Measurements from ENCODE around the gene IL33.
"Not testable (repeated sequence)": the region's sequence is repeated elsewhere in the genome, so short reads cannot be mapped to it uniquely, and the experiment has no call there.

IL33 gene

GRCh38 chr9:6215562-6215961 is at the start of gene IL33:
IL33 (plus strand) TSS chr9:6215807; CDS start chr9:6241695, 25,888 bp downstream.
- H3K36me3 ChIP-seq (ENCODE audit: control insufficient read depth, insufficient read depth, low read length), result no peaks in the 10 kb centered on the region
- H3K4me3 ChIP-seq (ENCODE audit: low read length), result no peak within 1 kb of the TSS
- H3K9ac ChIP-seq (ENCODE audit: low read length), result no peak within 1 kb of the TSS

GRCh38 chr9:6171667-6172066 is 43.9 kb upstream of the IL33 start:
- Histone ChIP-seq H3K27me3 (ENCODE audit: control insufficient read depth, insufficient read depth, low read length) (no peaks in the 10 kb centered on the region), H3K4me3 (ENCODE audit: low read length) (no peak overlapping the region), H3K4me1 (ENCODE audit: control insufficient read depth, insufficient read depth, low read length) (no peaks in the 10 kb centered on the region), H3K9ac (ENCODE audit: low read length) (no peak overlapping the region), H3K36me3 (ENCODE audit: control insufficient read depth, insufficient read depth, low read length) (no peaks in the 10 kb centered on the region), H3K9me3 (ENCODE audit: control insufficient read depth, low read length) (peaks cover 6% of the 10 kb centered on the region)

More at GRCh38 chr9:6215562-6215961, at the start of gene IL33:
- Histone ChIP-seq H3K9me3 (ENCODE audit: control insufficient read depth, low read length) (no peaks in the 10 kb centered on the region), H3K4me1 (ENCODE audit: control insufficient read depth, insufficient read depth, low read length) (no peaks in the 10 kb centered on the region), H3K27me3 (ENCODE audit: control insufficient read depth, insufficient read depth, low read length) (no peaks in the 10 kb centered on the region)

GRCh38 chr9:6173914-6174313 is 41.7 kb upstream of the IL33 start:
- no peaks in the 10 kb centered on the region for H3K27me3 ChIP-seq (ENCODE audit: control insufficient read depth, insufficient read depth, low read length)
- H3K4me1 ChIP-seq (ENCODE audit: control insufficient read depth, insufficient read depth, low read length), result no peaks in the 10 kb centered on the region
- no peak overlapping the region for H3K4me3 ChIP-seq (ENCODE audit: low read length)
- peaks cover 6% of the 10 kb centered on the region for H3K9me3 ChIP-seq (ENCODE audit: control insufficient read depth, low read length)
- no peaks in the 10 kb centered on the region for H3K36me3 ChIP-seq (ENCODE audit: control insufficient read depth, insufficient read depth, low read length)
- no peak overlapping the region for H3K9ac ChIP-seq (ENCODE audit: low read length)

- not testable (repeated sequence) for H3K27me3 ChIP-seq (ENCODE audit: control insufficient read depth, insufficient read depth, low read length); H3K4me3 ChIP-seq (ENCODE audit: low read length); H3K9ac ChIP-seq (ENCODE audit: low read length); H3K9me3 ChIP-seq (ENCODE audit: control insufficient read depth, low read length); H3K36me3 ChIP-seq (ENCODE audit: control insufficient read depth, insufficient read depth, low read length)
- peaks cover 12% of the 10 kb centered on the region for H3K4me1 ChIP-seq (ENCODE audit: control insufficient read depth, insufficient read depth, low read length)
Measured at GRCh38 chr9:6182549-6183226, 32.9 kb upstream of the IL33 start.

GRCh38 chr9:6183227-6183551 is 32.4 kb upstream of the IL33 start:
- H3K27me3 ChIP-seq (ENCODE audit: control insufficient read depth, insufficient read depth, low read length), result no peaks in the 10 kb centered on the region
- no peaks in the 10 kb centered on the region for H3K36me3 ChIP-seq (ENCODE audit: control insufficient read depth, insufficient read depth, low read length)
- no peak overlapping the region for H3K4me3 ChIP-seq (ENCODE audit: low read length)
- no peaks in the 10 kb centered on the region for H3K9me3 ChIP-seq (ENCODE audit: control insufficient read depth, low read length)
- peaks cover 12% of the 10 kb centered on the region for H3K4me1 ChIP-seq (ENCODE audit: control insufficient read depth, insufficient read depth, low read length)
- H3K9ac ChIP-seq (ENCODE audit: low read length), result no peak overlapping the region

GRCh38 chr9:6183627-6184026 is 32.0 kb upstream of the IL33 start:
- Histone ChIP-seq H3K9me3 (ENCODE audit: control insufficient read depth, low read length) (no peaks in the 10 kb centered on the region), H3K9ac (ENCODE audit: low read length) (no peak overlapping the region), H3K4me1 (ENCODE audit: control insufficient read depth, insufficient read depth, low read length) (peaks cover 12% of the 10 kb centered on the region), H3K27me3 (ENCODE audit: control insufficient read depth, insufficient read depth, low read length) (no peaks in the 10 kb centered on the region), H3K4me3 (ENCODE audit: low read length) (no peak overlapping the region), H3K36me3 (ENCODE audit: control insufficient read depth, insufficient read depth, low read length) (no peaks in the 10 kb centered on the region)

GRCh38 chr9:6184749-6185645 is 30.6 kb upstream of the IL33 start:
- Histone ChIP-seq H3K9ac (ENCODE audit: low read length) (no peak overlapping the region), H3K27me3 (ENCODE audit: control insufficient read depth, insufficient read depth, low read length) (no peaks in the 10 kb centered on the region), H3K9me3 (ENCODE audit: control insufficient read depth, low read length) (no peaks in the 10 kb centered on the region), H3K4me3 (ENCODE audit: low read length) (no peak overlapping the region), H3K36me3 (ENCODE audit: control insufficient read depth, insufficient read depth, low read length) (no peaks in the 10 kb centered on the region), H3K4me1 (ENCODE audit: control insufficient read depth, insufficient read depth, low read length) (peaks cover 15% of the 10 kb centered on the region)

GRCh38 chr9:6186691-6187090 is 28.9 kb upstream of the IL33 start:
- Histone ChIP-seq H3K9me3 (ENCODE audit: control insufficient read depth, low read length) (no peaks in the 10 kb centered on the region), H3K9ac (ENCODE audit: low read length) (no peak overlapping the region), H3K4me1 (ENCODE audit: control insufficient read depth, insufficient read depth, low read length) (peaks cover 15% of the 10 kb centered on the region), H3K36me3 (ENCODE audit: control insufficient read depth, insufficient read depth, low read length) (no peaks in the 10 kb centered on the region), H3K4me3 (ENCODE audit: low read length) (no peak overlapping the region), H3K27me3 (ENCODE audit: control insufficient read depth, insufficient read depth, low read length) (no peaks in the 10 kb centered on the region)

- Histone ChIP-seq H3K4me1 (ENCODE audit: control insufficient read depth, insufficient read depth, low read length) (peaks cover 15% of the 10 kb centered on the region), H3K36me3 (ENCODE audit: control insufficient read depth, insufficient read depth, low read length) (no peaks in the 10 kb centered on the region), H3K9me3 (ENCODE audit: control insufficient read depth, low read length) (no peaks in the 10 kb centered on the region), H3K27me3 (ENCODE audit: control insufficient read depth, insufficient read depth, low read length) (no peaks in the 10 kb centered on the region), H3K9ac (ENCODE audit: low read length) (no peak overlapping the region), H3K4me3 (ENCODE audit: low read length) (no peak overlapping the region)
Measured at GRCh38 chr9:6187272-6187671, 28.3 kb upstream of the IL33 start.

- H3K27me3 ChIP-seq (ENCODE audit: control insufficient read depth, insufficient read depth, low read length), result no peaks in the 10 kb centered on the region
- H3K9ac ChIP-seq (ENCODE audit: low read length), result no peak overlapping the region
- no peaks in the 10 kb centered on the region for H3K9me3 ChIP-seq (ENCODE audit: control insufficient read depth, low read length)
- H3K4me3 ChIP-seq (ENCODE audit: low read length), result no peak overlapping the region
- H3K4me1 ChIP-seq (ENCODE audit: control insufficient read depth, insufficient read depth, low read length), result peaks cover 15% of the 10 kb centered on the region
- no peaks in the 10 kb centered on the region for H3K36me3 ChIP-seq (ENCODE audit: control insufficient read depth, insufficient read depth, low read length)
Measured at GRCh38 chr9:6188466-6188865, 27.1 kb upstream of the IL33 start.

GRCh38 chr9:6188906-6189305 is 26.7 kb upstream of the IL33 start:
- no peaks in the 10 kb centered on the region for H3K27me3 ChIP-seq (ENCODE audit: control insufficient read depth, insufficient read depth, low read length)
- H3K4me1 ChIP-seq (ENCODE audit: control insufficient read depth, insufficient read depth, low read length), result peaks cover 15% of the 10 kb centered on the region
- no peak overlapping the region for H3K9ac ChIP-seq (ENCODE audit: low read length)
- no peaks in the 10 kb centered on the region for H3K36me3 ChIP-seq (ENCODE audit: control insufficient read depth, insufficient read depth, low read length)
- H3K4me3 ChIP-seq (ENCODE audit: low read length), result no peak overlapping the region
- no peaks in the 10 kb centered on the region for H3K9me3 ChIP-seq (ENCODE audit: control insufficient read depth, low read length)

- H3K36me3 ChIP-seq (ENCODE audit: control insufficient read depth, insufficient read depth, low read length), result no peaks in the 10 kb centered on the region
- no peaks in the 10 kb centered on the region for H3K27me3 ChIP-seq (ENCODE audit: control insufficient read depth, insufficient read depth, low read length)
- peaks cover 10% of the 10 kb centered on the region for H3K4me1 ChIP-seq (ENCODE audit: control insufficient read depth, insufficient read depth, low read length)
- H3K9me3 ChIP-seq (ENCODE audit: control insufficient read depth, low read length), result no peaks in the 10 kb centered on the region
- H3K9ac ChIP-seq (ENCODE audit: low read length), result no peak overlapping the region
- no peak overlapping the region for H3K4me3 ChIP-seq (ENCODE audit: low read length)
Measured at GRCh38 chr9:6194934-6195333, 20.7 kb upstream of the IL33 start.

All from mucosa of stomach (tissue), 1 donor.